HepG2 (cell line): ENCODE results near the gene NFATC1. TPM values are rescaled to one million over a fixed set of nuclear protein-coding genes. Genes with fewer than 3 reads are reported as not detected.

Source experiments
- ATAC-seq: fragments of 200-7000 bp; cut with Tn5 transposase; 3 replicates; pipeline ENCODE4 v1.9.1; 2020; ENCODE audit warnings: mild to moderate bottlenecking, moderate library complexity
- BruUV-seq: library from RNA; stranded (reverse); fragments of 400-500 nt; replicated peaks from 2 replicates; lab custom pipeline; 2021; lab: Mats Ljungman, UMichigan
- CTCF ChIA-PET: fragments of 300-600 bp; formaldehyde crosslinking; extraction: SDS; loops from one replicate; lab custom pipeline; 2021; ENCODE audit warnings: low total read pairs, inconsistent platforms, low intra/inter-chr PET ratio; lab: Yijun Ruan, JAX
- POLR2A ChIA-PET: fragments of 350-600 bp; sonication (Branson Sonifier 250); formaldehyde crosslinking; loops from one replicate; lab custom pipeline; 2020; ENCODE audit warnings: antibody characterized with exemption, inconsistent platforms; lab: Yijun Ruan, JAX
- DNase-seq: peaks from one replicate; pipeline ENCODE4 v3.0.0-alpha.2; 2015; ENCODE audit warnings: low spot score
- FAIRE-seq: peaks from 3 replicates; lab custom pipeline; 2011; peaks lifted over from hg19 to GRCh38; lab: Jason Lieb, UNC
- H2AFZ ChIP-seq: one replicate; pipeline ENCODE4 v1.6.1; 2011; ENCODE audit warnings: low read length, inconsistent platforms
- H3K27ac ChIP-seq: fragments of 300-600 bp; 3 replicates; pipeline ENCODE4 v1.8.0; 2011; ENCODE audit warnings: mixed run types, mild to moderate bottlenecking, mixed read lengths, low read length, inconsistent platforms; ENCODE audit not compliant: insufficient read depth; ENCODE audit errors: extremely low read length
- H3K27me3 ChIP-seq, 2 experiments: fragments of 200-600 bp in 1 of 2; 2 replicates in 1 of 2; 3 replicates in 1 of 2; pipeline versions ENCODE4 v1.6.0 to v1.8.0; 2011; ENCODE audit warnings: low read length in 2 of 2, mild to moderate bottlenecking in 2 of 2, moderate library complexity in 2 of 2, inconsistent platforms in 1 of 2; ENCODE audit not compliant: insufficient read depth in 2 of 2, control insufficient read depth in 1 of 2
- H3K36me3 ChIP-seq, 2 experiments: fragments of 200-600 bp in 1 of 2; replicated peaks in 1 of 2; 2 replicates in 1 of 2; 3 replicates in 1 of 2; pipeline versions ENCODE4 v1.5.1 to v1.8.0; 2011; ENCODE audit warnings: low read length in 2 of 2, inconsistent platforms in 1 of 2; ENCODE audit not compliant: insufficient read depth in 2 of 2, control insufficient read depth in 1 of 2
- H3K4me1 ChIP-seq: 2 replicates; pipeline ENCODE4 v1.5.1; 2012; ENCODE audit warnings: low read length, inconsistent platforms; ENCODE audit not compliant: insufficient read depth
- H3K4me2 ChIP-seq: 2 replicates; pipeline ENCODE4 v1.6.0; 2011; ENCODE audit warnings: low read depth, low read length, inconsistent platforms
- H3K4me3 ChIP-seq, 3 experiments: fragments of 200-600 bp in 1 of 3; sonication (generic), shearing (Covaris generic) in 1 of 3; replicated peaks in 1 of 3; 2 replicates each; pipeline ENCODE4 v1.5.1; 2011 to 2016; ENCODE audit warnings: low read length in 3 of 3, inconsistent platforms in 2 of 3, low read depth in 2 of 3, mild to moderate bottlenecking in 2 of 3, control low read depth in 1 of 3, mixed read lengths in 1 of 3; ENCODE audit not compliant: insufficient read depth in 1 of 3
- H3K79me2 ChIP-seq: one replicate; pipeline ENCODE4 v1.6.1; 2011; ENCODE audit warnings: low read length, inconsistent platforms; ENCODE audit not compliant: insufficient read depth
- H3K9ac ChIP-seq: 2 replicates; pipeline ENCODE4 v1.6.0; 2011; ENCODE audit warnings: mild to moderate bottlenecking, low read depth, low read length, inconsistent platforms; ENCODE audit not compliant: insufficient read depth
- H3K9me3 ChIP-seq: 2 replicates; pipeline ENCODE4 v1.5.1; 2012; ENCODE audit warnings: mild to moderate bottlenecking, low read length
- H4K20me1 ChIP-seq: 2 replicates; pipeline ENCODE4 v1.6.0; 2011; ENCODE audit warnings: inconsistent platforms, mild to moderate bottlenecking, low read length, moderate library complexity; ENCODE audit not compliant: insufficient read depth
- CEBPZ ChIP-seq: IDR thresholded peaks from 2 replicates; pipeline ENCODE4 v1.6.1; 2012; ENCODE audit warnings: low read length, improper control_type of control experiment
- MNT ChIP-seq: fragments of 450-650 bp; IDR thresholded peaks from 2 replicates; pipeline ENCODE4 v1.6.1; 2016
- THAP9 ChIP-seq: sonication (generic); formaldehyde crosslinking; IDR thresholded peaks from 2 replicates; pipeline ENCODE4; 2020; ENCODE audit warnings: missing genetic modification reagents, mild to moderate bottlenecking, borderline replicate concordance
- ZIK1 ChIP-seq: sonication (generic); formaldehyde crosslinking; IDR thresholded peaks from 2 replicates; pipeline ENCODE4 v1.5.0; 2020; ENCODE audit warnings: mild to moderate bottlenecking, low read depth, missing genetic modification reagents, borderline replicate concordance
- ZNF597 ChIP-seq: sonication (generic); formaldehyde crosslinking; IDR thresholded peaks from 2 replicates; pipeline ENCODE4 v1.5.0; 2020; ENCODE audit warnings: missing genetic modification reagents
- WGBS: methylation state at CpG from one replicate; pipeline ENCODE4 v1.1.6; 2017; ENCODE audit warnings: low lambda C conversion rate; 5-methylcytosine and 5-hydroxymethylcytosine counted together
- in situ Hi-C: cut with HindIII; loops from 2 replicates; pipeline ENCODE4 v1.10.0; 2017; ENCODE audit warnings: low pct_unique_long_range_greater_than_20kb; ENCODE audit not compliant: extremely low pct_ligation_motif_present
- intact Hi-C: fragments of 100-400 bp; cut with micrococcal nuclease; formaldehyde crosslinking; loops from one replicate; pipeline ENCODE4 v1.10.0; 2022; ENCODE audit not compliant: unreplicated experiment
- polyA plus RNA-seq, 8 experiments: library from polyadenylated mRNA; depleted of rRNA in 3 of 8; stranded (reverse) in 7 of 8; unstranded in 1 of 8; fragments of >200 nt; fragmentation: Illumina TruSeq in 4 of 8; extraction: Trizol in 4 of 8; gene quantifications; 2 replicates each; pipeline versions ENCODE4 v1.2.1 to v1.2.3, GENCODE V29; 2011 to 2016; ENCODE audit warnings: low read depth in 4 of 8, missing spikeins in 1 of 8, mixed read lengths in 1 of 8; ENCODE audit not compliant: insufficient read depth in 1 of 8
- total RNA-seq, 5 experiments: library from RNA; depleted of rRNA; stranded (reverse); fragments of >200 nt; fragmentation: Illumina TruSeq; extraction: Trizol; gene quantifications; 2 replicates each; pipeline ENCODE4 v1.2.3, GENCODE V29; 2016; ENCODE audit warnings: low read depth in 1 of 5
- TF ChIP-seq, protein P1 (sequence below): IDR thresholded peaks from 2 replicates; pipeline ENCODE4 v1.6.1; 2016; ENCODE audit warnings: mild to moderate bottlenecking

The NFATC1 gene
- total and polyA plus RNA-seq, 2 of the 13 experiments (the other 11 are each of a cell fraction or from before 2014, with no cell fraction given): not detected

GRCh38 chr18:79429381-79429780 lies 33.7 kb downstream of the NFATC1 start (continued):
- TF ChIP-seq, protein P1, sequence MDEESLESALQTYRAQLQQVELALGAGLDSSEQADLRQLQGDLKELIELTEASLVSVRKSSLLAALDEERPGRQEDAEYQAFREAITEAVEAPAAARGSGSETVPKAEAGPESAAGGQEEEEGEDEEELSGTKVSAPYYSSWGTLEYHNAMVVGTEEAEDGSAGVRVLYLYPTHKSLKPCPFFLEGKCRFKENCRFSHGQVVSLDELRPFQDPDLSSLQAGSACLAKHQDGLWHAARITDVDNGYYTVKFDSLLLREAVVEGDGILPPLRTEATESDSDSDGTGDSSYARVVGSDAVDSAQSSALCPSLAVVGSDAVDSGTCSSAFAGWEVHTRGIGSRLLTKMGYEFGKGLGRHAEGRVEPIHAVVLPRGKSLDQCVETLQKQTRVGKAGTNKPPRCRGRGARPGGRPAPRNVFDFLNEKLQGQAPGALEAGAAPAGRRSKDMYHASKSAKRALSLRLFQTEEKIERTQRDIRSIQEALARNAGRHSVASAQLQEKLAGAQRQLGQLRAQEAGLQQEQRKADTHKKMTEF: no peak
- TF ChIP-seq ZIK1 (CRISPR knock-in tag) (no peak), THAP9 (no peak), ZNF597 (no peak)

DNA sequence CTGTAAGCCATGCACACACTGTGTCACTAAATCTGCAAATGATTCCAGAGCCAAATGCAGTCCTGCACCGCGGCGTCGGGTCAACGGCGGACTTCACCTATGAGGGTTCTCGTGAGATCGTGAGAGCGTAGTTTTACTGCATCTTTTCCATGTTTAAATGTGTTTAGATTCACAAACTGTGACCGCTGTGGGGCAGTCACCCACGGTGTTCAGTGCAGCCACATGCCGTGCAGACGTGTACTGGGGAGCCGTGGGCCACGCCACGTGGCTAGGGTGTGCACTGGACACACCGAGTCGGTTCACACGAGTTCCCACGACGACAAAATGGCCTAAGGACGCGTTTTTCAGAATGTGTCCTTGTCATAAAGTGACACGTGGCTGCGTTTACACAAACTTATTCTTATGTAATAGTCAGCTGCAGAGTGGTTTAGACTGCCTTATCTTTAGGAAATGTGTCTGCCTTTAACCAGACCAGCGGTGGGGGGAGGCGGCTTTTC lies 34.1 kb downstream of the NFATC1 start:
- Histone ChIP-seq H2AFZ (no peak overlapping the region), H3K36me3 (no peaks in the 10 kb centered on the region), H3K9me3 (no peaks in the 10 kb centered on the region), H3K9ac (no peak overlapping the region), H3K27me3 (peaks cover 11 to 70% of the 10 kb centered on the region in 2 experiments; a peak in 4 of 5 replicates), H3K79me2 (no peaks in the 10 kb centered on the region), H3K4me2 (no peak overlapping the region), H3K4me1 (no peaks in the 10 kb centered on the region), H3K27ac (no peak overlapping the region), H3K4me3 (no peak overlapping the region), H4K20me1 (no peaks in the 10 kb centered on the region)
- in situ Hi-C loops: no loop called here
- ATAC-seq (no peak), FAIRE-seq (no peak), DNase-seq (no peak)
- BruUV-seq: no TSS peak
- ChIA-PET POLR2A (no interaction called here), CTCF (no interaction called here)
- TF ChIP-seq CEBPZ (no peak), MNT (peak; percentile 52; the same call in 1 of the 2 replicates)
- WGBS: 45% methylated on average over 25 of the region's 27 CpGs
- intact Hi-C loops: no loop called here
